Fibroblast of peridontal ligament (primary cell): Measurements from ENCODE around the gene CFAP46.

Source experiments
- DNase-seq: peaks from one replicate; pipeline ENCODE4 v3.0.0-alpha.2; 2010; ENCODE audit errors: extremely low read depth

Gene CFAP46

DNA sequence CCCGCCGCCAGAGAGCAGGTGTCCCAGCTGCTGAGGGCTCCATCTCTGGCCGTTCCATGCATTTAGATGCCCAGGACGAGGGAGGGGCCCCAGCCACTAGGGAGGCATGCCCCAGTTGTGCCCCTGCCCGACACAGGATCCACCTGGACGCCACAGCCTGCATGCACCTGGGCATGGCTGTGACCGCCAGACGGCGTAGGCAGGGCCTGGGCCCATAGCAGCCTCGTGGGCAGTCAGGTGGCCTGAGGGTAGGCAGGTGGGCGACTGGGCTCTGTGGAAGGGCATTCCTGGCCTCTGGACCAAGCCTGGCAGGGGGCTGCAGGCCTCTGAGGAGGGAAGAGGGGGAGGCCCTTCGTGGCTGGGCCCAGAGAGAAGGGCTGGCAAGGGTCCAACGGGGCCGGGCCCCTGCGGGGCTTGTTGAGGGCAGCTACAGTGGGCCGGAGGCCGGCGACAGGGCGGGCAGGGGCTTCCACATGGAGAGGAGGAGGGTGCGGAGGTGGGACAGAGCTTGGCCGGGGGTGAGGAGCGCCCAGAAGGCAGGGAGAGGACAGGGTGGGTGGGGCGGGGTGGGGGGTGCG is 80.4 kb downstream of the CFAP46 start:
- DNase-seq, result no peak

DNA sequence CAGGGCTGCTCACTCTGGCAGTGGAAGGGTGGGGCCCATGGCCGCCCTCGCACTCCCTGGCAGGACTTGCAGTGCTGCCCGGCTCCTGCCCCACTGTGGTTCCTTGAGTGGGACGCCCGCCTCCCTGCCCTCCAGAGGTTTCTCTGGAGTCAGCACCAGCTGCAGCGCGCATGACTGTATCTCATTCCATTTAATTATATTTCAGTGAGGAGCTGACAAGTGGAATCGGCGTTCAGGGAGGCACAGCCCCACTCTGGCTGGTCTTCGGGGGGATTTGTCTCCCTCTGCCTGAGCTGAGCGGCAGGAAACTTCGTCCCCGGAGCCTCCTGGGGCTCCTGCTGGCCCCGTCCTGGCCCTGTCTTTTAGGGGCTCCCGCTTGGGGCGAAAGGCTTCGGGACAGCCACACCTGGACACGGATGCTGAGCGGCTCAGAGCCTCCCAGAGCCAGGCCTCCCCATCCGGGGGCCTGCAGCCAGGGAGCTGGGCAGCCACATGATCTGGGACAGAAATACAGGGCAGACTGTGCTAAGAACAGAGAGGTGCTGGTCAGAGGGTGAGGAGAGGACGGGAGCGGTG is 81.2 kb downstream of the CFAP46 start:
- no peak for DNase-seq

DNA sequence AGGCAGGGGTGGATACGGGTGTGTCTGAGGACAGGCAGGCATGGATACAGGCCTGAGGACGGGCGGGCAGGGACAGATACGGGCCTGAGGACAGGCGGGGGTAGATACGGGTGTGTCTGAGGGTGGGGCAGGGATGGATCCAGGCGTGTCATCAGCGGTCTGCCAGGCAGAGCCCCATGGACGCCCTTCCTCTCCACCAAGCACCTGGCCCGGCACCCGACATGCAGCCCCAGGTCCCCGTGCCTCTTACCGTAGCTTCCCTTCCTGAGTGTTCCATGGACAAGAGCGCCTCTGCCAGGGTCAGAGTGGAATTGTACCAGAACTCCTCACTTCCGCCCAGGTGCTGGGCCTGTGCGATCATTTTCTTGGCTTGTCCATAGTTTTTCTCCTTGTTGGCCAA is 81.8 kb downstream of the CFAP46 start:
- no peak for DNase-seq

DNA sequence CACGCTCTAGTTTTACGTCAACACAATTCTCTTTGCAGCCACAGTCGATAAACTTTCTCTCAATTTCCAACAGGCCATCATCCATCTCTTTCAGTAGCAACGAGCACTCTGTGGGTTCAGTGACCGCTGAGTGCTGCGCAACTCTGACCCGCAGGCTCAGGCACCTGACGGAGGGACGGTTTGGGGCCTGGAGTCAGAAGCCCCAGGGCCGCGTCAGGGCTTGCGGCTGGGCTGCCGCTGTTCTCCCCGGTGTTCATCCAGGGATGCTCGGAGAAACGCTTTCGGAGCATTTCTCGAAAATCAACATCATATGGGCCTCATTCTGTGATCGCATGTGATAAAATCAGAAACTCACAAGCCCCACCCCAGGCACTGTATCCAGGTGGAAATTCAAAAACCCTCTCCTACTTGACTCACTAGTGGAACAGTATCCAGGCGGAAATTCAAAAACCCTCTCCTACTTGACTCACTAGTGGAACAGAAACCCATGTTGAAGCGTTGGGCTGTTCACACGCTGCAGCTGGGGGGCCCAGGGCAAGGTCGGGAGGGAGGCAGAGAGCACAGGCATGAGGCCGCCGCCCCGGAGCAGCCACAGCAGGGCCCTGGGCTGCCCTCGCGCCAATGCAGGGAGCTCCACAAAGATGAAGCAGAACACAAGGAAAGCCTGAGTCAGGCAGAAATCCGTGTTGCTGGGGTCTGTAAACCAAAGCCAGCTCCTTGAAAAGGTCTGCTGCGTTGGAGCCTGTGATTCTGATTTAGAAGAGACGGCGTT is 83.1 kb downstream of the CFAP46 start:
- DNase-seq, result no peak

DNA sequence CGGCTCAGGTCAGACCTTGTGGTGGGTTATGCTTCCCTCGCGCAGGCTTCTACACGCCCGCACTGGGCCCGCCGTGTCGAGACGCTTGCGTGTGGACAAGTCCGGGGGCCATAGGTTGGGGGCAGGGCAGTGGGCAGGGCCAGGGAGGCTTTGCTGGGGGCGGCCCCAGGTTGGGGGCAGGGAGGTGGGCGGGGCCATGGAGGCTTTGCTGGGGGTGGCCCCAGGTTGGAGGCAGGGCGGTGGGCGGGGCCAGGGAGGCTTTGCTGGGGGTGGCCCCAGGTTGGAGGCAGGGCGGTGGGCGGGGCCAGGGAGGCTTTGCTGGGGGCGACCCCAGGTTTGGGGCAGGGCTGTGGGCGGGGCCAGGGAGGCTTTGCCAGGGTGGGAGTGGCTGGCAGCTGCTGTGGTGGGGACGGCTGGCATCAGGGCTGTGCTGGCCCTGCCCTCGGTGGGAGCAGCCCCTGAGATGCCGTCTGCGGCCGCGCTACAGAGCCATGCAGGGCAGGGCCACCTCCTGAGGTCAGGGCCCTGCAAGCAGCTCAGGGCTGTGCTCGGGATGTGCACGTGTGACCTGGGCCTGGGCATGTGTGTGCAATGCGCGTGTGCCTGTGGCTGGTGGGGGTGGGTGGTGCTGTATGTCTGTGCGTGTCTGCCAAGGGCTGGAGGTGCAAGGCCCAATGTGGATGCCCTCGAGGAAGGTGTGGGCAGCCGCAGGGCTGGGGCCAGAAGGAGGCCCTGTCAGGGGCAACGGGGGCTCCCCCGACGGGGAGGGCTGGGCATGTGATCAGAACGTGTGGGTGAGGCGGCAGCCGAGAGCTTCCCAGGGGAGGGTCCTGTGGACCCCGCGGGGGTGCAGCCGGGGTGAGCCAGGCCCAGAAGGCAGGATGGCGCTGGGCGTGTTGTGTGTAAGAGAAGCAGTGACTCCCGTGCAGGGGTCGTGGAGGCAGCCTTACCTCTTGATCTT is 84.0 kb downstream of the CFAP46 start:
- no peak for DNase-seq

DNA sequence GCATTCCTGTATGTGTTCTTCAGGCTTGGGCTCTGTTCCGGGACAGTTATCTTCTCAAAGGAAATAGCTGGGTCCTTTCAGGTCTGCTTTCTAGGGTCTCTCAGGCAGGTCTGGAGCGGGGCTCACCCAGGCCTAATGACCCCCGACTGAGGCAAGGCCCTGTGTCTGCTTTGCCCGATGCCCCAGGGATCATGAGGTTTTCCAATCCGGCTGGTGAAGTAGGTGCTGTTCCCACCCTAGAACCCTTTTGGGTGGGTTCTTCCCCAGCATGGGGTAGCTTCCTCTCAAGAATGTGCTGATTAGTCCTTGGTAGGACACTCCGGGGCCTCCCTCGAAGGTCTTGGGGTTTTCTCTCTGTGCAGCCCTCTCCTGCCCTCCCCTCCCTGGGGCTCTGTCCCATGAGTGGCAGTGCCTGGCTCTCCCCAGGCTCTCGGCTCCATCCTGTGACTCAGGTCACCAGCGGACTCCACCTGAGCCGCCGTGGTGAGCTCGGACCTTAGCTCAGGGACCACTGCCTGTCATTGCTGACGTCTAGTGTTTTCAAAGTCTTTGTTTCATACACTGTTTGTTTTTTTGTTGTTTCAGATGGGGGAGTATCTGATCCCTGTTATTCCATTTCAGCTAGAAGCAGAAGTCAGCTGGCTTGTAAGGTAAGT is 85.4 kb downstream of the CFAP46 start:
- no peak for DNase-seq

DNA sequence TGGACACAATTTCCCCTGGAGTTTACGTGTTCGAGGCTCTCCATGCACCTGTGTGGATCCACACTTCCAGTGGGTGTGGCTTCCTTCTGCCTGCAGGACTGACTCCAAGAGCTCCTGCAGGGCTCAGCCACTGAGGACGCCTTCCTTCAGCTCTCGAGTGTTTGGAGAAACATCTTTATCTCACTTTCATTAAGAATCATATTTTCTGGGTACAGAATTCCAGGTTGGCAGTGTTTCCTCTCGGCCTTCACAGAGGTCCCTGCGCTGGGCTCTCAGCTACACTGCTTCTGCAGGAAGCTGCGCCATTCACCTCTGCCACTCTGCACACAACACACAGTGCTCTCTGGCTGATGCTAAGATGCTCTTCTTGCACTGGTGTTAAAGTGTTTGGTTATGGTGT is 86.5 kb downstream of the CFAP46 start:
- no peak for DNase-seq

DNA sequence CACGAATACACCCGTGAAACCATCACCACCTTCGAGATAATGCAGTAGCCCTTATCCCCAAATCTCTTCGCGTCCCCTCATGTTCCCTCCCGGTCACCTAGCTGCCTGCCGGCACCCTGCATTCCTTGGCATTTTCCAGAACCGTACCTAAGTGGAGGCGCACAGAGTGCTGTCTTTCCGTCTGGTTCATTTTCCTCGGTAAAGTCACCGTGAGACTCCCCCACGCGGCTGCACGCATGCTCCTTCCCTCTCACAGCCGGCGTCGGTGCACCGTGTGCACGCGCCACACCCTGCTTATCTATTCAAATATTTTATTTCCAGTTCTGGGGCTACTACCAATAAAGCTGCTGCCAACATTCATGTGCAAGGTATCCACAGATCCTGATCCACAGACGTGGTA is 90.9 kb downstream of the CFAP46 start:
- DNase-seq, result no peak

DNA sequence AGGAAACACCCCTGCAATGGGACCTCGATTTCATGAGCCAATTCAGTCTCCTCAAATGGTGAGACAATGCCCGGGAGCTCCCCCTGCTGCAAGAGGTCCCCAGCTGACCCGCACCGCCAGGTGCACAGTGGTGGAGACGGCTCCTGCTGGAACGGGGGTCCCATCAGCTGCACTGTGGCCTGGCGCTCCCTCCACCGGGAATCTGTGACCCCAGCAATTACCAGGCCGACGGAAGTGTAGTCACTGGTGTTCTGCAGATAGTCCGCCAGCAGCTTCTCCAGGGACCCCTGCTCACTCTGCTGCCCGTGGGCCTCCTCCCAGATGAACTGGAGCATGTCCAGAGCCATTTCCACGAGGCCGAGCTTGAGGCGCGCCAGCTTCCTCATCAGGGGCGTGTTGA is 91.5 kb downstream of the CFAP46 start:
- no peak for DNase-seq

DNA sequence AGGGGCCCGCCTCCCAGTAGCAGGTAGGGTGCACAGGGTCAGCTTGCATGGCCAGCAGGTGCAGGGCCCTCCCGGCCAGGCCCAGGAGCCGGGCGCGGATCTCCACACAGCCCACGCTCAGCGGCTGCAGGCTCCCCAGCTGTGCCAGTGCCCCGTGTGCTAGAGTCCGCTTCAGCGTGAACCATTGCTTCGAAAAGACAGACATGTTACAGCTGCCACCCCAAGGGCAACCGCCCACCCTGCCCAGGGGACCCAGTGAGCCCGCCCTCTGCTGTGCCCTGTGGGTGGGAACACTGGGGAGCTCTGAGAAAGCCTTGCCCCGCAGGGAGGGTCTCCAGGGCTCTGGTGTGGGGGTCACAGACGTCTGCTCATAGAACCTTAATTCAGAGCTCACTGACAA is 92.1 kb downstream of the CFAP46 start:
- no peak for DNase-seq

DNA sequence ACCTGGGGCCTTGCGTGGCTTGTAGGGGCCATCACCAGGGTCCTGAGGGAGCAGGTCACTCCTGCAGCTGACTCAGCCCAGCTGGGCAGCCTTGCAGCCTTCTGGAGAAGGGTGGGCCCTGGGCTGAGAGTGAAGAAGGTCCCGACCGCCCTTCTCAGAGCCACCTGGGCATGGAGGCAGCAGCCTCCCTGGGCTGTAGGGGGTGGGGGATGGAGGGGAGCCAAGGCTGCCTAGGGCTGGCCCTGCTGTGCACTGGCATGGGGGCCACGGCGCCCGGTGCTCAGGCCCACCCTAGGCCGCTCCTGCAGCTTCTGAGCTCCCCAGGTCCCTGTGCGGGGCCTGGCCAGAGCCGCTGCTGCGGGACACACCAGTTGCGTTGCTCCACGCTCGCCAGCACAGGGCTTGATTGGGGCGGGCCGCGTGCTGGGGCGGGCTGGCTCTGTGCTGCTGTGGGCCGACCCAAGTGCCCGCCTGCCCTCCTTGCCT is 92.8 kb downstream of the CFAP46 start:
- DNase-seq, result no peak

DNA sequence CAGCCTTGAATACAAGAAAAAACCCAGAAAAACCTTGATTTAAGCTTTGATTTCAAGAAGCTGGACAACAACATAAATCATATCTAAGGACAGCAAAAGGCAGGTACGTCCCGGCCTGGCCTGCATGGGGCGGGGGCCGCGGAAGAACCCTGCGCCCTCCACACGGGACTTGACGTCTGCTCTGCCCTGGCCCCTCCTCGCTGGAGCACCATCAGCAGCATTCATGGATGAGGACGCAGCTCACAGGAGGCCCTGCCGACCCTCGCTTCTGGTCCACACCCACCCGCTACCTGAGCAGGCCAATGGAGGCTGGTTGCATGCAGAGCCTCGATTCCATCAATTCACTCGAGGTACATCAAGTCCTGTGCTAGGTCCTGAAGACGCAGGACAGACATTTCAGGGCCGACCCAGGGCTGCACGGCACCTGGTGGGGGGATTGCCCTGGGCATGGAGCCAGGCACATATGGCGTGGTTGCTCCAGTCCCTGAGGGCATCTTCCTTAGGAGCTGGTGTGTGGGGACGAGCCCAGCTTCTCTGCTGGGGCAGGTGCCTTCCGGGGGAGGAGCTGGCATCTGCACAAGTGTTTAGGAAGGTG is 93.3 kb downstream of the CFAP46 start:
- no peak for DNase-seq

DNA sequence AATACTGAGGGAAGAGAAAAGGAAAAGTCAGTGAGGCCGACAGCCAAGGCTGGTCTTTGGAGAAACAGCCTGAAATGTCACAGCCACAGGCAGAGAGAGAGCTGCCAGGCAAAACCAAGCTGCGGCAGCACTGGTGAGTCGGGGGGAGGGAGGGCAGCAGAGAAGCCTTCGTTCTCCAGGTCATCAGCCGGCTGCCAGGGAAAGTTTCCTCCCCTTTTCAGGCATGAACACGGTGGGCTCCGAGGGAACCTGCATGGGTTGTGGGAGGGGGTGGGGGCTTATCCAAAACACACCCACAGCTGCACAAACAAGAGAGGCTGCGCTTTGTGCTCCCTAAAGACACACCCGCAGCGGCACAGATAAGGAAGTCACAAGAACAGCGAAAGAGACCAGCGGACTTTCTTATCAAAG is 94.1 kb downstream of the CFAP46 start:
- DNase-seq, result no peak

DNA sequence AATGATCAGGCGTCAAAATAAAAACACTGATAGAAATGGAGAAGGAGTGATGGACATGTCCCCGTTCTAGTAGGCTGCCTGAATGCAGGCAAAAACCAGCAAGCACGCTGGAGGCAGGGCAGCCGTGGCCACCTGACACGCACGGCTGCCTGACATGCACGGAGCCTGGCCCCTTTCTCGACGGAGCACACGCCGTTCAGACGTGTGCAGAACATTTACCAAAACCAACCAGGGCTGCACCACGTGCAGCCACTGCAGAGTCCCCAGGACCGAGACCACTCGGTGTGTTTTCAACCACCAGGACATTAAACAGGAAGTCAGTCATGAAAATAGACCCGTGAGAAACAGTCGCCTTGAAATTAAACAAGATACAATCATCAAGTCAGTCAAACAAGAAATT is 94.5 kb downstream of the CFAP46 start:
- no peak for DNase-seq

DNA sequence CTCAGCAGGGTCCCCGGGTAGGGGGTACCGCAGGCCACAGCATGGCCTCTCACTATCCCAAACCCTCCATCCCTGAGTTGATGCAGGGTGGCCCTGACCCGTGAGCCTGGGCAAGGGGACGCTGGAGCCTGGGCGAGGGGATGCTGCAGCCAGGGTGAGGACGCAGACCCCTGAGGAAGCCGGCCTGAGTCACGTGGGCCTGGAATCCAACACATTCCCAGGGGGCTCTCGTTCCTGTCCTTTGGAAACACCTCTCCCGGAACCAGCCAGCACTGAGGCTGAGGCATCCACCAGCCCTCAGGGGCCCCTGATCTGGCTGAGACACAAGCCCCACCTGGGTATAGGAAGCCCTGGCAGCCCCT is 95.0 kb downstream of the CFAP46 start:
- DNase-seq, result no peak

DNA sequence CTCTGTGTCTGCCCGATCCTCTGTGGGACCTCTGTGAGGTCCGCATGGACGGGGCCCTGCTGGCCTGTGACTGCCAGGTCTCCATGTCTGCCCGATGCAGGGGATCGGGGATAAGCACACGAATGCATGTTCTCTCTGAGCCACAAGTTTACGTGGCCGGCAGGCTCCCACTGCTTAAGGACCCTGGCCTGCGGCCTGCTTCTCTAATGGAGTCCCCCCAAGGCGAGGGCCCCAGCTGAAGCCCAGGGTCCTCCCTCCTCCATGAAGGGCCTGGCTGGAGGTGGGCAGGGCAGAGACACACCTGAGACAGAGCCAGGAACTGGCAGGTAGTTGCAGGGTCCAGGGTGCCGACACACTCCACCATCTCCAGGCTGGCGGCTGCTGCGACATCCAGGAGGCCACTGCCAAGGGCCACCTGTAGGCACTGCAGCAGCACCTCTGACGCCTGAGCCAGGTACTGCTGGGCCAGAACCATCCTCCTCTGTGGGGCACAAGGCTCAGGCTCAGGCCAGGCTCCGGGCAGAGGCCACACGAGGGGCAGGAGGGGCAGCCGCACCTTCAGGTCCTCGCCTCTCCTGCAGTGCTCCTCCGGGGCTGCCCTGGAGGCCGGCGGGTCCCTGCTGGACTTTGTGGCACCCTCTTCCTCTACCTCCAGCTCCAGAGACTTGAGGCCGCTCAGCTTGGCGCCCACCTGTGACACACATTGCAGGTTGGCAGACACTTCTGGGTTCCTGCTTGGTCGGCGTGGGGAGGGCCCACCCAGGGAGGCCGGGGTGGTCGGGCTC is 95.5 kb downstream of the CFAP46 start:
- DNase-seq, result no peak

DNA sequence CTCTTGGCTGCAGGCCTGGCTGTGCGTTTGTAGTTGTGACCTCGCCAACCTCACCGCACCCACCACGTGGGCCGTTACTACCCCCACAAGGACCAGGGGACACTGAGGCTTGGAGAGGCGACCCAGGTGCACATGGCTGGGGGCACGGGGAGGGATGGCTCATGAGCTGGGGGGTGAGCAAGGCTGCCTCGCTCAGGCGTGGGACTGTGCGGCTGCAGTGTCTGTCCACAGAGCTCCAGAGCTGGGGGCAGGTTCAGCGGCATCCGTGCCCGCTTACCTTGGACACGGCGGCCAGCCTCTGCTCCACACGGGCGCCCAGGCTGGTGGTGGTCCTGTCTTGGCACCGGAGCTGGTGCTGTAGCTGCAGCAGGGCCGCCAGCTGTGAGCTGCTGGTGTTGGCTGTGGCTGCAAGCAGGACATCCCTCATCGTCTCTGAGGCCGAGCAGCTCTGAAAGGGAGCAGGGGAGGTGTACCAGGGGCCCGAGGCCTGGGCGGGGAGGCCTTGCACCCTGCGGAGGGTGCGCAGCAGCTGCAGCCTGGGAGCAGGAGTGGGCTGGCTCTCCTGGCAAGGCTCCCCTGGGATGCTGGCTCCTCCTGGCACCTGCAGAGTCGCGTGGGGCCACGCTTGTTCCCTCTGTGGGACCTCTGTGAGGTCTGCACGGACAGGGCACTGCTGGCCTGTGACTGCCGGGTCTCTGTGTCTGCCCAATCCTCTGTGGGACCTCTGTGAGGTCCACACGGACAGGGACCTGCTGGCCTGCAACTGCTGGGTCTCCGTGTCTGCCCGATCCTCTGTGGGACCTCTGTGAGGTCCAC is 96.4 kb downstream of the CFAP46 start:
- DNase-seq, result no peak

DNA sequence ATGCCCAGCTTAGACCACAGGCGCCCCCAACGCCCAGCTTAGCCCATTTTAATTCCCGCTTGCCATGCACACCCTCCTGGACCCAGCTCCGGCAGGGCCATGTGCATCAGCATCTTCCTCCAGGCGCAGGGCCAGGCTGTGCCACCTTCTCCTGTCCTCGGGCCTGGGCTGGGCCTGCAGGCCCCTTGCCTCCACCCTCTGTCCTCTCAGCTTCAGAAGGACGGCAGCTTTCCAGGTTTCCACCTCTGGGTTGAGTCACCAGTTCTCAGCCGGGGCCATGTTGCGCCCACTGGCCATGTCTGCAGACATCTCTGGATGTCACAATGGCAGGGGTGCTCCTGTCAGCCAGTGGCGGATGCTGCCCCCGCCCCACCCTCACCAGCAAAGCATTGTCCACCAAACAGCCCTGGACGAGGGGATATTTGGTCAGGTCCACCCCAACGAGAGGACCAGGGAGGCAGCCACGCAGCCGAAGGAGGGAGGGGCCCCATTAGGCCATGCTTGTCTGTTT is 97.3 kb downstream of the CFAP46 start:
- no peak for DNase-seq

DNA sequence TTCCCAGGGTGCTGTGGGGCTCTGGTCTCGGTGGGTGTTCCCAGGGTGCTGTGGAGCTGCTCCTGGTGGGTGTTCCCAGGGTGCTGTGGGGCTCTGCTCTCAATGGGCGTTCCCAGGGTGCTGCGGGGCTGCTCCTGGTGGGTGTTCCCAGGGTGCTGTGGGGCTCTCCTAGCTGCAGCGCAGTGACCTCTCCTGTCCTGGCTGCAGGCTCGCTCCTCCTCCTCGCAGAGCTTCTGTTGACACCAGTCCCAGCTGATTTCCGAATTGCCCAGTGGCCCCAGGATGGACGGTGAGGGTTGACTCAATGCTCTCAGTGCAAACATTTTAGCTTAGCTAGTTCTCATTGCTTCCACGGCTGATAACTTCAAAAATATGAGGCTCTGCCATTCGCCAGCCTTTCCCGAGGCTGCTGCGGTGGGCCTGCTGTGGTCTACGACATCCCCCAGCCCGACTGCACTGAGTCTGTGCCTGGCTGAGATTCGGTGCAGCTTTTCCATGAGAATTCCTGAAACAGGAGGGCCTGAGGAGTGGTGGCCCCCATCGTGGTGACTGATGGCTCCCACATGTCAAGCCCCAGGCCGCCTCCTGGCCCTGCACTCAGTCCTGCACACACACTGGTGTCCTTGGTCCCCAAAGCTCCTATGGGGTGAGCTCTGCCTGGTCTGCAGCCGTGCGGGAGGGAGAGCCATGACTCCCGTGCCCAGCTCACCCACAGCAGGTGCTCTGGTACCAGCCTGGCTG is 98.1 kb downstream of the CFAP46 start:
- no peak for DNase-seq
